CD4-positive, alpha-beta memory T cell (primary cell): ENCODE data around the gene MAP2K3. TPM values are rescaled to one million over a fixed set of nuclear protein-coding genes. Genes with fewer than 3 reads are reported as not detected.
"Not testable (repeated sequence)": the region's sequence is repeated elsewhere in the genome, so short reads cannot be mapped to it uniquely, and the experiment has no call there.

Source experiments
- CTCF ChIA-PET: fragments of 350-600 bp; sonication (Branson Sonifier 250); formaldehyde crosslinking; loops from one replicate; lab custom pipeline; 2021; ENCODE audit warnings: inconsistent platforms; ENCODE audit not compliant: partially characterized antibody; lab: Charles Lee
- POLR2A ChIA-PET: fragments of 350-600 bp; sonication (Branson Sonifier 250); formaldehyde crosslinking; loops from one replicate; lab custom pipeline; 2021; ENCODE audit not compliant: partially characterized antibody; lab: Charles Lee
- DNase-seq, 5 donors: peaks; one replicate each; pipeline versions ENCODE4 v3.0.0 to v3.0.0-alpha.2; 2020 to 2022; ENCODE audit warnings: mixed read lengths in 1 of 5
- H3K27ac ChIP-seq: one replicate; pipeline ENCODE4 v1.7.0; 2013; ENCODE audit warnings: low read depth, low read length
- H3K27me3 ChIP-seq: 2 replicates; pipeline ENCODE4 v1.7.0; 2013; ENCODE audit warnings: mild to moderate bottlenecking, low read length, moderate library complexity; ENCODE audit not compliant: insufficient read depth
- H3K36me3 ChIP-seq: 2 replicates; pipeline ENCODE4 v1.7.0; 2013; ENCODE audit warnings: mild to moderate bottlenecking, low read length, moderate library complexity; ENCODE audit not compliant: insufficient read depth
- H3K4me1 ChIP-seq: 2 replicates; pipeline ENCODE4 v1.7.0; 2013; ENCODE audit warnings: mild to moderate bottlenecking, low read length, moderate library complexity; ENCODE audit not compliant: insufficient read depth
- H3K4me3 ChIP-seq, 2 donors: one replicate each; pipeline ENCODE4 v1.7.0; 2013; ENCODE audit warnings: low read length in 2 of 2, mild to moderate bottlenecking in 1 of 2
- H3K9me3 ChIP-seq, 2 donors: one replicate each; pipeline ENCODE4 v1.7.0; 2013; ENCODE audit warnings: low read length in 2 of 2, control low read depth in 1 of 2; ENCODE audit not compliant: control insufficient read depth in 1 of 2
- H3K27ac Mint-ChIP-seq, 7 donors: one replicate each; pipeline ENCODE4 v1.8.0; 2020 to 2021; ENCODE audit warnings: mixed read lengths in 7 of 7, mild to moderate bottlenecking in 6 of 7, inconsistent platforms in 3 of 7, moderate library complexity in 3 of 7
- H3K27me3 Mint-ChIP-seq, 2 donors: one replicate each; pipeline ENCODE4 v1.8.0; 2020 to 2021; ENCODE audit warnings: mixed read lengths in 2 of 2
- H3K36me3 Mint-ChIP-seq, 2 donors: one replicate each; pipeline ENCODE4 v1.8.0; 2020 to 2021; ENCODE audit warnings: mixed read lengths in 2 of 2, inconsistent platforms in 1 of 2, mild to moderate bottlenecking in 1 of 2
- H3K4me1 Mint-ChIP-seq, 4 donors: one replicate each; pipeline ENCODE4 v1.8.0; 2020 to 2021; ENCODE audit warnings: mixed read lengths in 4 of 4, mild to moderate bottlenecking in 1 of 4
- H3K4me3 Mint-ChIP-seq, 8 donors: one replicate each; pipeline ENCODE4 v1.8.0; 2020 to 2021; ENCODE audit warnings: mixed read lengths in 8 of 8, mild to moderate bottlenecking in 7 of 8, moderate library complexity in 6 of 8, inconsistent platforms in 3 of 8
- H3K9me3 Mint-ChIP-seq, 8 donors: one replicate each; pipeline ENCODE4 v1.8.0; 2020 to 2021; ENCODE audit warnings: mixed read lengths in 8 of 8, mild to moderate bottlenecking in 5 of 8, inconsistent platforms in 3 of 8, moderate library complexity in 1 of 8
- intact Hi-C: fragments of 100-400 bp; cut with micrococcal nuclease; formaldehyde crosslinking; loops from one replicate; pipeline ENCODE4 v1.15.1; 2023
- polyA plus RNA-seq, 2 donors: library from polyadenylated mRNA; unstranded; fragments of 300-500 nt; fragmentation: Illumina TruSeq; gene quantifications; one replicate each; pipeline ENCODE4 v1.2.3, GENCODE V29; 2021
- total RNA-seq, 2 experiments: library from RNA; stranded (reverse); gene quantifications; one replicate each; pipeline ENCODE4 v1.2.3, GENCODE V29; 2021

The MAP2K3 gene
- total and polyA plus RNA-seq, 4 experiments from 2014 or later: 48.5 to 88.9 (median 57.9) TPM

DNA sequence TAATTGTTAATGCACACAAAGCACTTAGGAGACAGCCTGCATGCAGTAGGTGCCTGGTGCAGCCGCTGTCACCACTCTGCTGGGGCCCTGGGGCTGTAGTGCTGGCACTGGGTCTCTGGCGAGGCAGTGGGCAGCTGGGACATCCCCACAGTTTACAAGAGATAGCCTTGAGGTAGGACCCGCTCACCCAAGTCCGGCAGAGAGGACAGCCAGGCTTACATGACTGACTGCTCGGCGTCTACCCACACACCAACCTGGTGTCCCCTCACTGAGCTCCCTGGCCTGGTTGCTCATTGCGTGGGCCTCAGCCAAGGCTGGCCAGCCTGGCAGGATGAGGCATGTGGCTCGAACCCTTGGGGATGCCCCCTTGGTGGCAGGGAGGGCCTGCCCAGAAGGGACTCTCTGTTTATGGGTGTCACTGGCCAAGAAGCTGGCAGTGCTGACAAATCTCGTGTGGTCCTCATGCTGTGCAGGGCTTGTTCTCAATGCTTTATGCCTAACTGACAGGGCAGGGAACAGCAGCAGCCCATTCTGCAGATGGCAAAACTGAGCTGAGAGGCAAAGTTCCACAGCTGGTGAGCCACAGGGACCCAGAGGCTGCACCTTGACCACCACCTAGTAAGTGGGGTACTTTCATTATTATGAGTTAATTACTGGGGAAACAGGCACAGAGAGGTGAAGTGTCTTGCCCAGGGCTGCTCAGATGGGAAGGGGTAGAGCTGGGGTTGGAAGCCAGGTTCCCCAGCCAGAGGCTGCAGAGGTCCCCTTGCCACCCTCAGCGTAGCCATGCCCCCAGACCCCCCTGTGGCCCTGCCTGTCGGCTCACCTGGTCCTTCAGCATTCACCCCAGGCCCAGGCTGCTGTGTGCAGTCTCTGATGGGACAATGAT lies 58.8 kb downstream of the MAP2K3 start:
- H3K27me3 Mint-ChIP-seq, H3K36me3 ChIP-seq, H3K27ac ChIP-seq, H3K4me1 Mint-ChIP-seq, H3K9me3 Mint-ChIP-seq, H3K4me1 ChIP-seq, H3K9me3 ChIP-seq, H3K4me3 Mint-ChIP-seq, POLR2A ChIA-PET, CTCF ChIA-PET, intact Hi-C loops, DNase-seq, H3K27me3 ChIP-seq, H3K36me3 Mint-ChIP-seq, H3K4me3 ChIP-seq, H3K27ac Mint-ChIP-seq: not testable (repeated sequence)

DNA sequence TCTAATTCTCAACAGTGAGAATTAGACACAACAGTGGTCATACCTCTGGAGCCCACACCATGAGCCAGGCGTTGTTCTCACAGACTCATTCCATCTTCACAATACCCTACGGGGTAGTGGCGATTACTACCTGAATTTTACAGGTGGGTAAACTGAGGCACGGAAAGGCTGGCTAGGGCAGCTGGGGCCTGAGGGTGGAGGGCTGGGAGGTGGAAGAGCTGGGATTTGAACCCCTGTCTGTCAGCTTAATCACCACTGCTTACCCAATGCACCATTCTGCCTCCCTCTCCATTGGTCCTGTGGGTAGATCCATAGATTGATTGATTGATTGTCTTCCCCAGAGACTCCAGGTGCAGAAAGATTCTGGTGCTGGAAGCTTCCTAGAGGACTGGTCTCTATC lies 60.3 kb downstream of the MAP2K3 start:
- H3K27ac ChIP-seq, H3K4me3 Mint-ChIP-seq, DNase-seq, intact Hi-C loops, H3K27me3 Mint-ChIP-seq, H3K4me3 ChIP-seq, H3K4me1 Mint-ChIP-seq, H3K36me3 Mint-ChIP-seq, H3K27me3 ChIP-seq, H3K36me3 ChIP-seq, POLR2A ChIA-PET, H3K9me3 ChIP-seq, CTCF ChIA-PET, H3K4me1 ChIP-seq, H3K9me3 Mint-ChIP-seq, H3K27ac Mint-ChIP-seq: not testable (repeated sequence)

DNA sequence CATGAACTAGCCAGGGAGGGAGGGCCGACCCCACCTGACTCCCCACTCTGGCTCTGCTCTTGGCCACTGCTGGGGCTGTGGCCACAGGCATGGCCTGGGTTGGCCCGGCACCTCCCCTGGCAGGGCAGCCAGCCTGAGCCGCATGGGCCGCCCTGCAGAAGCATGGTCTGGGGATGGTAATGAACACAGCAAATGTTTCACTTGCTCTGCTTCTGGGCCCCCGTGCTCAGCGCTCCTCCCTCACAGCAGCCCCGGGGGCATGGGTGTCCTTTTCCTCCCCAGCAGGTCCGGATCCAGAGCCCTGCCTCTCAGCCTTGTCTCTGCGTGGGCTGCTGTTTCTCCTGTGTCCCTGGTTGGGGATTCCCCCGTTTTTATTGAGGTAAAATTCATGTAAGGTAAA lies 60.7 kb downstream of the MAP2K3 start:
- peaks cover 0 to 3% (median 0%) of the 10 kb centered on the region in 8 donors for H3K9me3 Mint-ChIP-seq
- H3K9me3 ChIP-seq: no peaks in the 10 kb centered on the region
- no peak overlapping the region for H3K27ac ChIP-seq

DNA sequence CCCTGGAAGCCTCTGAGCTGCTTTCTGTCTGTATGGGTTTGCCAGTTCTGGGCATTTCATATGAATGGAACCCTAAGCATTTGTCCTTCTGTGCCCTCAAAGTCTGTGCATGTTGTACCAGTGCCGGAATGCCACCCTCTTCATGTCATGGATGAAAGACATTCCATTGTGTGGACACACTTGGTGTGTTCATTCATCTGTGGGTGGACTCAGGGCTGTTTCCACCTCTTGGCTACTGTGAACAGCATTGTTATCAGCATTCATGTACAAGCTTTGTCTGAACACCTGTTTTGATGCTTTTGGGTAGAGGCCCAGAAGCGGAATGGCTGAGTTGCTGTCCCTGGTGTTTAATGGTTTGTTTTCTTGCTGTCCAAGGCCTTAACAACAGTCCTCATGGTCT lies 61.6 kb downstream of the MAP2K3 start:
- H3K27me3 ChIP-seq, H3K27me3 Mint-ChIP-seq, H3K27ac ChIP-seq, CTCF ChIA-PET, intact Hi-C loops, H3K36me3 ChIP-seq, H3K4me3 Mint-ChIP-seq, H3K27ac Mint-ChIP-seq, POLR2A ChIA-PET, H3K4me1 ChIP-seq, H3K4me3 ChIP-seq, H3K4me1 Mint-ChIP-seq, DNase-seq, H3K9me3 ChIP-seq, H3K9me3 Mint-ChIP-seq, H3K36me3 Mint-ChIP-seq: not testable (repeated sequence)

More for the DNA sequence above, 60.7 kb downstream of the MAP2K3 start:
- intact Hi-C loops: no loop called here
- ChIA-PET CTCF (no interaction called here), POLR2A (no interaction called here)
- H3K4me3 Mint-ChIP-seq: no peak overlapping the region
- no peak overlapping the region for H3K27ac Mint-ChIP-seq
- H3K4me1 Mint-ChIP-seq: no peaks in the 10 kb centered on the region
- H3K27me3 Mint-ChIP-seq: peaks cover 0 to 3% of the 10 kb centered on the region in 2 donors
- no peaks in the 10 kb centered on the region for H3K36me3 Mint-ChIP-seq
- no peaks in the 10 kb centered on the region for H3K4me1 ChIP-seq
- H3K27me3 ChIP-seq: no peaks in the 10 kb centered on the region
- no peak overlapping the region for H3K4me3 ChIP-seq
- H3K36me3 ChIP-seq: no peaks in the 10 kb centered on the region
- no peak for DNase-seq

DNA sequence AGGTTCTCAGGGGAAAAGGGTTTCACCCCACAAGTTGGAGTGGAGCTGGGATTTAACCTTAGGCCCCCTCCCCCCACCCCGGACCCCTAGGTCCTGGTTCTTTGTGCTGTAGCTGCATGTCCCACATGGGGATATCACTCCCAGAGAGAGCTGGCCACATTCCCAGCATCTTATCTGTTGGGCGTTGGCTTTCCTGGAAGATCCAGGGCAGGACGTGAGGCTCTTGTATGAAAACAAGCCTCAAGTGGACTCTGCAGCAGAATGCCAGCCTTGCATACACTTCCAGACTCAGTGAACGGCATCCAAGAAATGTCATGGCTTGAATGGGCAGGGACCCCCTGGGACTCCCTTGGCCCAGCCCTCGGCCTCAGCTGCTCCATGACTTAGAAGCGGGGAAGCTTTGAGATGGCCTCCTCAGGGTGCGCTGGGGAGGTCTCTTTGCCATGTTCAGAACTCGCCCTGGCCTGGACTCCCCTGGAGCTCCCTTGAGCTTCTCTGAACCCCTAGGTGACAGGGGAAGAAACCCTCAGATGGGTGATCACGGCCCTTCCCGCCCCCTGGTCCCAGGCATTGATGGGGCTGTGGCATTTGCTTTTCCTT lies 62.2 kb downstream of the MAP2K3 start:
- intact Hi-C loops, POLR2A ChIA-PET, DNase-seq, H3K36me3 ChIP-seq, CTCF ChIA-PET, H3K27ac ChIP-seq, H3K9me3 Mint-ChIP-seq, H3K27ac Mint-ChIP-seq, H3K4me3 ChIP-seq, H3K9me3 ChIP-seq, H3K36me3 Mint-ChIP-seq, H3K4me1 Mint-ChIP-seq, H3K27me3 ChIP-seq, H3K27me3 Mint-ChIP-seq, H3K4me1 ChIP-seq, H3K4me3 Mint-ChIP-seq: not testable (repeated sequence)

DNA sequence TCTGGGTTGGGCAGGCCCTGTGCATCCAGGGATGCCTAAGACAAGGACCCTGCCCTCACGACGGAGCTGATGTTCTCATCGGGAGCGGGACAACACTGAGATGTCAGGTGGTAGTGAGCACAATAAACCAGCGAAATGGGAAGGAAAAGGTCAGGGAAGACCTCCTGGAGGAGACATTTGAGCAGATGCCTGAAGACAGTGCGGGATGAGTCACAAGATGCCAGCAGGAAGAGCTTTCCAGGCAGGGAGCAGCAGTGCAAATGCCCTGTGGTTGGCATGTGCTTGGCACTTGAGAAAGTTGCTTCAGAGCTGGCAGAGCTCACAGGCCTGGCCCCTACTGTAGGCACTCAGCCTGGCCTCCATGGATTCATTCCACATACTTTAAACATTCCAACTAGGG lies 63.1 kb downstream of the MAP2K3 start:
- CTCF ChIA-PET, H3K4me1 ChIP-seq, H3K9me3 Mint-ChIP-seq, H3K4me3 ChIP-seq, H3K4me1 Mint-ChIP-seq, intact Hi-C loops, H3K36me3 Mint-ChIP-seq, H3K27ac ChIP-seq, POLR2A ChIA-PET, H3K27ac Mint-ChIP-seq, H3K27me3 ChIP-seq, H3K36me3 ChIP-seq, H3K4me3 Mint-ChIP-seq, H3K9me3 ChIP-seq, H3K27me3 Mint-ChIP-seq, DNase-seq: not testable (repeated sequence)

DNA sequence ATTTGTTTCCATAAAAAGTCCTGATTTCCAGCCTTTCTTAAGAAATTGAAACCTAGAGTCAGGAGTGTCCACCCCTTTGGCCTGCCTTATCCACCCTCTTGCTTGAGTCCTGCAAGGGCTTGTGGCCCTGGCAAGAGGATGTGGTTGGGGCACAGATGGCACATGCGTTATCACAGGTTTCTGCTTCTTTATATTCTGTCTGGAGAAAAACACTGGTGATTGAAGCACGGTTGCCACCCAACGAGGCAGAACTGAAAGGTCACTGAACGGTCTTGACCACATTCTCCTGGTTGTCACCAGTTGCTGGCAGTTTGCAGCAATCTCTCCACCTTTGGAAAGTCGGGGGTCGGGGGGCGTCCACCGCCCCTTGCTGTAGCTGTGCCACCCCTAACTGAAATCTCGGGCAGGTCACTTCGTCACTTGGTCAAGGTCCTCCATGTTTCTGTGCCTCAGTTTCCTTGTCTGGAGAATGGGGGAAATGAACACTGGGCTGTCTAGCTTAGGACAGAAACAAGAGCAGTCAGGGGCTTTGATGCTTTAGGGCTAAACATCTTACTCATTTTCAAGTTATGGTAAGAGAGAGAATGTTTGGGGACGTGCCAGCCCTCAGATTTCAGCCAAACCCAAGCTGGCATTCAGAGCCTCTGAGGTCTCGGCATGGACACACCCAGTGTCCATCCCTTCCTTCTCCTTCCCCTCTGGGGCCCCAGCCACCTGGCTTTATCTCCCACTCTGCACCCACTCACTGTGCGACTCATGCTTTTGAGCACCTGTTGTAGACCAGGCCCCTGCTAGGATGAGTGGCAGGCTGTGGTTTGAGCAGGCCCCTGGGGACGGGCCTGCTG lies 63.8 kb downstream of the MAP2K3 start:
- H3K9me3 ChIP-seq, DNase-seq, H3K27ac Mint-ChIP-seq, H3K9me3 Mint-ChIP-seq, H3K27me3 ChIP-seq, H3K4me3 Mint-ChIP-seq, H3K27ac ChIP-seq, CTCF ChIA-PET, H3K4me1 Mint-ChIP-seq, H3K4me3 ChIP-seq, H3K27me3 Mint-ChIP-seq, H3K4me1 ChIP-seq, POLR2A ChIA-PET, H3K36me3 ChIP-seq, intact Hi-C loops, H3K36me3 Mint-ChIP-seq: not testable (repeated sequence)
